ENCODE results near the gene MALRD1. TPM values are rescaled to one million over a fixed set of nuclear protein-coding genes. Genes with fewer than 3 reads are reported as not detected.

The MALRD1 gene
- total RNA-seq, 4 donors from 2014 or later = 0.94 to 4.5 (median 2.3) TPM; not detected in 1

DNA sequence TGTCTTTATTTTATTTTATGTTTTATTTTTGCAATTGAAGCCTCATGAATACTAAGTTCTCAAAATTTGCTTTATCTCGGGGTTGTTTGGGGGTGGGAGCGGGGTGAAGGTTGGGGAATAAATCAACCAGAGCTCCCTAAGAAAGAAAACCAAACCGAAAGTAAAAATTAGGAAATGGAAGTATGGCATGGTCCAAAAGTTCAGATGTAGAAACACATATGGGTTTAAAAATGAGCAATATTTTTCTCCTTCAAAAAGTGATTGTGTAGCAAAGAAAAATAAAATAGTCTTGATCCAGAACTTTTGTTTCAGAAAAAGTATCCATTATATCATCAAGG, 590.3 kb downstream of the MALRD1 start:
- Histone ChIP-seq H3K27ac (no peak overlapping the region), H3K9me3 (no peaks in the 10 kb centered on the region), H3K36me3 (no peaks in the 10 kb centered on the region), H3K4me1 (no peaks in the 10 kb centered on the region), H3K4me3 (replicated peaks in 1 of 3) (no peak overlapping the region), H3K27me3 (no peaks in the 10 kb centered on the region)
- intact Hi-C loops (cut with DNase I) = no loop called here
- 68 to 80% methylated on average over 3 of the region's 3 CpGs for WGBS, 2 donors
- TF ChIP-seq, protein P1, sequence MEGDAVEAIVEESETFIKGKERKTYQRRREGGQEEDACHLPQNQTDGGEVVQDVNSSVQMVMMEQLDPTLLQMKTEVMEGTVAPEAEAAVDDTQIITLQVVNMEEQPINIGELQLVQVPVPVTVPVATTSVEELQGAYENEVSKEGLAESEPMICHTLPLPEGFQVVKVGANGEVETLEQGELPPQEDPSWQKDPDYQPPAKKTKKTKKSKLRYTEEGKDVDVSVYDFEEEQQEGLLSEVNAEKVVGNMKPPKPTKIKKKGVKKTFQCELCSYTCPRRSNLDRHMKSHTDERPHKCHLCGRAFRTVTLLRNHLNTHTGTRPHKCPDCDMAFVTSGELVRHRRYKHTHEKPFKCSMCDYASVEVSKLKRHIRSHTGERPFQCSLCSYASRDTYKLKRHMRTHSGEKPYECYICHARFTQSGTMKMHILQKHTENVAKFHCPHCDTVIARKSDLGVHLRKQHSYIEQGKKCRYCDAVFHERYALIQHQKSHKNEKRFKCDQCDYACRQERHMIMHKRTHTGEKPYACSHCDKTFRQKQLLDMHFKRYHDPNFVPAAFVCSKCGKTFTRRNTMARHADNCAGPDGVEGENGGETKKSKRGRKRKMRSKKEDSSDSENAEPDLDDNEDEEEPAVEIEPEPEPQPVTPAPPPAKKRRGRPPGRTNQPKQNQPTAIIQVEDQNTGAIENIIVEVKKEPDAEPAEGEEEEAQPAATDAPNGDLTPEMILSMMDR (IDR thresholded peaks at IDR 0.05) = no peak
- TF ChIP-seq POLR2A (IDR thresholded peaks at IDR 0.05) = no peak
- no peak for DNase-seq

DNA sequence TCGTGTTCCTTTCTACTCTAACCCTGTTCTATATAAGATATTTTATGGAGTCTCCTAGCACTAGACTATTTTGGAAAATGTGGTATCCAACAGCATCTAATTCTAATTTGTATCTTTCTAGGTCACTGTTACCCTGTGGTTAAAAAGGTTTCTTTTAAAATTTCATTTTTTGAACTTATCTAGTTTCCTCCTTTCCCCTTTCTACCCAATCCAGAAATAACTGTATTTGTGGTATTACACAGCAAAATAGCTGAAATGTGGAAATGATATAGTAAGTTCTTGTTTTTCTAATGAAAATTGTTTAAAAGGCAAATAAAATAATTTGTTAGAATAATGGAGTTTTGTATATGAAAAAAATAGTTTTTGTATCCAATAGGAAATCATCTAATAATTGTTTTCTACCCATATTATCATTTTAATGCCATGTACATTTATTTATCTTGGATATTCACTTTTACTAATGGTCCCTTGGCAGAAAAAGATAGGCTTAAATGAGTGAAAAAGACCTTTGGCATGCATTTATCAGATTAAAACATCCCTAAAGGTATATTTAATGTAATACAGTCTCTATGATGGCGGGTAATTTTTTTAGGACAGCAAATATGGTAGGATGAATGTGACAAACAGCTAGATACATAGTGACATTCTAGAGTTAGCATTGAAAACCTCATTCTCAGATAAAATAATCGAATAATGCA, 592.1 kb downstream of the MALRD1 start:
- intact Hi-C loops (cut with DNase I) = no loop called here
- no peak overlapping the region for H3K4me3 ChIP-seq (replicated peaks in 1 of 3)
- no peaks in the 10 kb centered on the region for H3K27me3 ChIP-seq
- no peak for DNase-seq
- no peaks in the 10 kb centered on the region for H3K4me1 ChIP-seq
- H3K9me3 ChIP-seq = no peaks in the 10 kb centered on the region
- H3K27ac ChIP-seq = no peak overlapping the region
- TF ChIP-seq, protein P1 (IDR thresholded peaks at IDR 0.05) = no peak
- no peak for TF ChIP-seq POLR2A (IDR thresholded peaks at IDR 0.05)
- WGBS, 2 donors = 87 to 88% methylated on average over 3 of the region's 3 CpGs
- no peaks in the 10 kb centered on the region for H3K36me3 ChIP-seq

DNA sequence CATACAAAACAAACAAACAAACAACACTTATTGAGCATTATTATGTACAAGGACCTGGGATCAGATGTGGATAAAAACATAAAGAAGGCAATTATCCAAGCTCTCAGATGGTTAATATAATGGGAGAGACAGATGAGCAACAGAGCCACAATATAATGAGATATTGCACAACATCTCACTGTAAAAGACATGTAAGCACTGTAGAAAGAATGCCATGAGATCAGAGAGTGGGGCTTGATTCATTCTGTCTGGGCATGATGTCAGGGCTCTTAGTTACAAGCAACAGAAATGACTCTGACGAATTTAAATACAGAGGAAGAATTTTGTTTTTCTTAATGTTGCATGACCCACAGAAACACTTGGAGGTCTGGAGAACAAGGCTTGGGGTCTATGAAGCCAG, 602.9 kb downstream of the MALRD1 start:
- WGBS, 2 donors = 81 to 90% methylated on average over 1 of the region's 1 CpG
- no peak for DNase-seq
- intact Hi-C loops (cut with DNase I) = no loop called here
- Histone ChIP-seq H3K27me3 (no peaks in the 10 kb centered on the region), H3K4me1 (no peaks in the 10 kb centered on the region), H3K36me3 (no peaks in the 10 kb centered on the region), H3K9me3 (no peaks in the 10 kb centered on the region), H3K27ac (no peak overlapping the region), H3K4me3 (replicated peaks in 1 of 3) (no peak overlapping the region)
- TF ChIP-seq, protein P1 (IDR thresholded peaks at IDR 0.05) = no peak
- TF ChIP-seq POLR2A (IDR thresholded peaks at IDR 0.05) = no peak

DNA sequence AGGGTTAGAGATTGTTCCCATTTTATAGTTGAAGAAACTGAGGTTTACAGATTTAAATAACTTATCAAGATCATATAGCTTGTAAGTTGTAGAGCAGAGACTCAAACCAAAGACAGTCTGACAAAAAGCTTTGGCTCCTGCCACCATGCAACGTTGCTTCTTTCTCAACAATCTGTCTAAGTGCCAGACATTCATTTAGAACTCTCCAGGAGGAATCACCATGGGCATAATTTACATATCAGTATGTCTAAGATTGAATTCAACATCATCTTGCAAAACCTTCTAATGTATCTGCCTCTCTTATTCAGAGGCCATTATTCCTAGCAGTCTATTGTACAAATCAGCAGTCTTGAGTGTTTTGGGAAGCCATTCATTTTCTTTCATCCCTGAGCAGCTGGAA, 604.1 kb downstream of the MALRD1 start:
- Histone ChIP-seq H3K27ac (no peak overlapping the region), H3K27me3 (no peaks in the 10 kb centered on the region), H3K9me3 (no peaks in the 10 kb centered on the region), H3K4me1 (no peaks in the 10 kb centered on the region), H3K36me3 (no peaks in the 10 kb centered on the region), H3K4me3 (replicated peaks in 1 of 3) (no peak overlapping the region)
- intact Hi-C loops (cut with DNase I) = no loop called here
- DNase-seq = no peak
- no peak for TF ChIP-seq POLR2A (IDR thresholded peaks at IDR 0.05)
- TF ChIP-seq, protein P1 (IDR thresholded peaks at IDR 0.05) = no peak
- WGBS, 2 donors = 55 to 64% methylated on average over 1 of the region's 1 CpG

DNA sequence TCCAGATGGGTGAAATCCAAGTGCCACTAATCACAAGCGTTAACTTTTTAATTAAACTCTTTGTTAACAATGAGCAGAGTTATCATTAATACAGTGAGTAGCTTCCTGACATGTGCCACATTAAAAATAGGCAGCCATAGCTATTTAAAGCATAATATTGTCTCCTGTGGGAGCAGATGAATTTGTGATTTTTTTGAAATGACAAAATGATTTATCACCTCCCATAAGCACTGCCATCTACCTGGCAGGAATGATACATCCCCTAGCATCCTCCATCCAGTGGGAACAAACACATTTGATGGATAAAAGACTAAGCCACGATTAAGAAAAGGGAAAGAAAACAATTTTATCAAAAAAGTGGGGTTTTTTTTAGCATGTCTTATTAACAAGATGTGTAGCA, 605.3 kb downstream of the MALRD1 start:
- TF ChIP-seq POLR2A (IDR thresholded peaks at IDR 0.05) = no peak
- TF ChIP-seq, protein P1 (IDR thresholded peaks at IDR 0.05) = no peak
- H3K9me3 ChIP-seq = no peaks in the 10 kb centered on the region
- intact Hi-C loops (cut with DNase I) = no loop called here
- no peaks in the 10 kb centered on the region for H3K36me3 ChIP-seq
- no peak overlapping the region for H3K27ac ChIP-seq
- H3K27me3 ChIP-seq = no peaks in the 10 kb centered on the region
- 78 to 83% methylated on average over 2 of the region's 2 CpGs for WGBS, 2 donors
- no peak overlapping the region for H3K4me3 ChIP-seq (replicated peaks in 1 of 3)
- DNase-seq = no peak
- H3K4me1 ChIP-seq = no peaks in the 10 kb centered on the region

Measured in thyroid gland (tissue), 4 donors.